HEK293 (cell line): ENCODE measurements around the gene MIS18BP1.

Source experiments
- CTCF ChIA-PET: fragments of 350-600 bp; formaldehyde crosslinking; extraction: SDS; loops from one replicate; lab custom pipeline; 2021; ENCODE audit warnings: antibody characterized with exemption; lab: Yijun Ruan, JAX
- POLR2A ChIA-PET: fragments of 300-600 bp; formaldehyde crosslinking; extraction: SDS; loops from one replicate; lab custom pipeline; 2020; ENCODE audit warnings: antibody characterized with exemption, inconsistent platforms; lab: Yijun Ruan, JAX
- H3K27ac ChIP-seq: fragments of 200-500 bp; sonication (Bioruptor generic); 2 replicates; pipeline ENCODE4 v1.5.1; 2014; ENCODE audit warnings: low read depth, low read length, control low read depth, inconsistent platforms; ENCODE audit errors: extremely low read depth
- H3K36me3 ChIP-seq, 2 experiments: fragments of 200-500 bp in 1 of 2; sonication (Bioruptor generic) in 1 of 2; 1 replicate in 1 of 2; 2 replicates in 1 of 2; pipeline ENCODE4 v1.5.1; 2014 to 2017; ENCODE audit warnings: inconsistent platforms in 2 of 2, low read length in 2 of 2; ENCODE audit not compliant: control insufficient read depth in 2 of 2, insufficient read depth in 1 of 2
- H3K4me1 ChIP-seq: fragments of 200-500 bp; sonication (Bioruptor generic); 2 replicates; pipeline ENCODE4 v1.5.1; 2014; ENCODE audit warnings: mild to moderate bottlenecking, low read length, inconsistent platforms; ENCODE audit not compliant: control insufficient read depth, insufficient read depth
- H3K4me3 ChIP-seq: 2 replicates; pipeline ENCODE4 v1.5.1; 2011; ENCODE audit warnings: low read depth, mild to moderate bottlenecking, control low read depth, low read length, moderate library complexity
- H3K9me3 ChIP-seq: fragments of 200-500 bp; sonication (Bioruptor generic); 2 replicates; pipeline ENCODE4 v1.5.1; 2014; ENCODE audit warnings: low read depth, low read length, inconsistent platforms; ENCODE audit not compliant: control insufficient read depth, insufficient read depth
- REPIN1 ChIP-seq: fragments of 450-650 bp; formaldehyde crosslinking; IDR thresholded peaks from 2 replicates; pipeline ENCODE4 v1.5.1; 2017; ENCODE audit warnings: missing biosample characterization, missing genetic modification characterization, low read depth
- WT1 ChIP-seq: fragments of 450-650 bp; formaldehyde crosslinking; IDR thresholded peaks from 2 replicates; pipeline ENCODE4 v1.5.1; 2016; ENCODE audit warnings: missing biosample characterization, missing genetic modification characterization
- ZFP3 ChIP-seq: fragments of 450-650 bp; formaldehyde crosslinking; IDR thresholded peaks from 2 replicates; pipeline ENCODE4 v1.5.1; 2016; ENCODE audit warnings: low read depth, missing biosample characterization, missing genetic modification characterization
- ZNF121 ChIP-seq: fragments of 450-650 bp; formaldehyde crosslinking; IDR thresholded peaks from 2 replicates; pipeline ENCODE4 v1.5.1; 2016; ENCODE audit warnings: missing biosample characterization, missing genetic modification characterization
- ZNF132 ChIP-seq: fragments of 450-650 bp; formaldehyde crosslinking; IDR thresholded peaks from 2 replicates; pipeline ENCODE4 v1.5.1; 2017; ENCODE audit warnings: missing biosample characterization, missing genetic modification characterization, borderline replicate concordance
- ZNF24 ChIP-seq: fragments of 450-650 bp; formaldehyde crosslinking; IDR thresholded peaks from 2 replicates; pipeline ENCODE4 v1.5.1; 2016; ENCODE audit warnings: missing biosample characterization, missing genetic modification characterization
- ZNF302 ChIP-seq: fragments of 450-650 bp; formaldehyde crosslinking; IDR thresholded peaks from 2 replicates; pipeline ENCODE4 v1.5.1; 2016; ENCODE audit warnings: missing biosample characterization, missing genetic modification characterization, low read depth
- ZNF354C ChIP-seq: fragments of 450-650 bp; formaldehyde crosslinking; IDR thresholded peaks from 2 replicates; pipeline ENCODE4 v1.5.1; 2016; ENCODE audit warnings: missing biosample characterization, missing genetic modification characterization, low read depth, borderline replicate concordance
- ZNF510 ChIP-seq: fragments of 450-650 bp; formaldehyde crosslinking; IDR thresholded peaks from 2 replicates; pipeline ENCODE4 v1.5.1; 2018; ENCODE audit warnings: mild to moderate bottlenecking, missing genetic modification characterization, missing biosample characterization; ENCODE audit not compliant: insufficient replicate concordance
- ZNF521 ChIP-seq: fragments of 450-650 bp; formaldehyde crosslinking; IDR thresholded peaks from 2 replicates; pipeline ENCODE4 v1.5.1; 2017; ENCODE audit warnings: missing biosample characterization, mild to moderate bottlenecking, missing genetic modification characterization
- ZNF600 ChIP-seq: fragments of 450-650 bp; formaldehyde crosslinking; IDR thresholded peaks from 2 replicates; pipeline ENCODE4 v1.5.1; 2016; ENCODE audit warnings: missing biosample characterization, missing genetic modification characterization
- ZNF610 ChIP-seq: fragments of 450-650 bp; formaldehyde crosslinking; IDR thresholded peaks from 2 replicates; pipeline ENCODE4 v1.5.1; 2016; ENCODE audit warnings: missing biosample characterization, missing genetic modification characterization, borderline replicate concordance
- ZNF664 ChIP-seq: fragments of 450-650 bp; formaldehyde crosslinking; IDR thresholded peaks from 2 replicates; pipeline ENCODE4 v1.5.1; 2016; ENCODE audit warnings: missing biosample characterization, missing genetic modification characterization
- ZNF768 ChIP-seq: fragments of 450-650 bp; formaldehyde crosslinking; IDR thresholded peaks from 2 replicates; pipeline ENCODE4 v1.5.1; 2018; ENCODE audit warnings: missing biosample characterization, mild to moderate bottlenecking, missing genetic modification characterization
- ZNF837 ChIP-seq: fragments of 450-650 bp; formaldehyde crosslinking; IDR thresholded peaks from 2 replicates; pipeline ENCODE4 v1.5.1; 2016; ENCODE audit warnings: missing biosample characterization, missing genetic modification characterization
- TF ChIP-seq, protein P1 (sequence below): fragments of 450-650 bp; formaldehyde crosslinking; IDR thresholded peaks from 2 replicates; pipeline ENCODE4 v1.5.1; 2016; ENCODE audit warnings: missing biosample characterization, missing genetic modification characterization
- TF ChIP-seq, protein P2 (sequence below): fragments of 450-650 bp; formaldehyde crosslinking; IDR thresholded peaks from 2 replicates; pipeline ENCODE4 v1.5.1; 2016; ENCODE audit warnings: missing biosample characterization, missing genetic modification characterization
- TF ChIP-seq, protein P3 (sequence below): fragments of 450-650 bp; formaldehyde crosslinking; IDR thresholded peaks from 2 replicates; pipeline ENCODE4 v1.5.1; 2016; ENCODE audit warnings: missing biosample characterization, missing genetic modification characterization, borderline replicate concordance
- TF ChIP-seq, protein P4 (sequence below): fragments of 450-650 bp; formaldehyde crosslinking; IDR thresholded peaks from 2 replicates; pipeline ENCODE4 v1.5.0; 2017; ENCODE audit warnings: missing biosample characterization, missing genetic modification characterization, borderline replicate concordance
- TF ChIP-seq, protein P5 (sequence below): fragments of 450-650 bp; formaldehyde crosslinking; conservative IDR thresholded peaks from 2 replicates; pipeline ENCODE4 v1.5.1; 2016; ENCODE audit warnings: low read depth, missing biosample characterization, missing genetic modification characterization

MIS18BP1 gene

DNA sequence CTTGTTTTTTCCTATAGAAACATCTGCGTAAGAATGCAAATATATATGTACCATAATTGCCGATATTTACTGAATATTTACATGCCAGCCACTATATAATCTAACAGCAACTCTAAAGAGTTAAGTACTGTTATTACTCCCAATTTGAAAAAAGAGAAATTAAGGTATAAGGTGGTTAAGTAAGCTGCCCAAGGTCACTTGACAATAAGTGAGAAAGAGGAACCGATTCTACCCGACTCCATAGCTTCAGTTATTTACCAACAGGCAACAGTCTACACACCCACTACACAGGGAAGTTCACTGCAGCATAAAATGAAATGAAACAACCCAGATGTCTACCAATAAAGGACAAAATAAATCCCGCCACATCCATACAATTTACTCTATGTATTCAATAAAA, 1.1 kb downstream of the MIS18BP1 start:
- Histone ChIP-seq H3K9me3 (no peaks in the 10 kb centered on the region), H3K36me3 (no peaks in the 10 kb centered on the region; a peak in 2 of 3 replicates), H3K4me3 (peak overlapping the region; percentile 83), H3K4me1 (peaks cover 5% of the 10 kb centered on the region; the same call in 1 of the 2 replicates), H3K27ac (peak overlapping the region; percentile 84; the same call in 1 of the 2 replicates)
- CTCF ChIA-PET = interaction anchor here (0.7 to 1.9 kb wide), 6 partner anchors 7 to 288 kb away, joined by 3 to 5 read pairs (median 4); no protein-coding TSS in a partner anchor
- TF ChIP-seq ZNF768 (tag by site-specific recombination) = no peak
- TF ChIP-seq, protein P1, sequence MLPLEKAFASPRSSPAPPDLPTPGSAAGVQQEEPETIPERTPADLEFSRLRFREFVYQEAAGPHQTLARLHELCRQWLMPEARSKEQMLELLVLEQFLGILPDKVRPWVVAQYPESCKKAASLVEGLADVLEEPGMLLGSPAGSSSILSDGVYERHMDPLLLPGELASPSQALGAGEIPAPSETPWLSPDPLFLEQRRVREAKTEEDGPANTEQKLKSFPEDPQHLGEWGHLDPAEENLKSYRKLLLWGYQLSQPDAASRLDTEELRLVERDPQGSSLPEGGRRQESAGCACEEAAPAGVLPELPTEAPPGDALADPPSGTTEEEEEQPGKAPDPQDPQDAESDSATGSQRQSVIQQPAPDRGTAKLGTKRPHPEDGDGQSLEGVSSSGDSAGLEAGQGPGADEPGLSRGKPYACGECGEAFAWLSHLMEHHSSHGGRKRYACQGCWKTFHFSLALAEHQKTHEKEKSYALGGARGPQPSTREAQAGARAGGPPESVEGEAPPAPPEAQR = no peak
- TF ChIP-seq ZNF600 (tag by site-specific recombination) = no peak
- no peak for TF ChIP-seq WT1 (tag by site-specific recombination)
- TF ChIP-seq ZNF121 (tag by site-specific recombination) = no peak
- TF ChIP-seq, protein P2, sequence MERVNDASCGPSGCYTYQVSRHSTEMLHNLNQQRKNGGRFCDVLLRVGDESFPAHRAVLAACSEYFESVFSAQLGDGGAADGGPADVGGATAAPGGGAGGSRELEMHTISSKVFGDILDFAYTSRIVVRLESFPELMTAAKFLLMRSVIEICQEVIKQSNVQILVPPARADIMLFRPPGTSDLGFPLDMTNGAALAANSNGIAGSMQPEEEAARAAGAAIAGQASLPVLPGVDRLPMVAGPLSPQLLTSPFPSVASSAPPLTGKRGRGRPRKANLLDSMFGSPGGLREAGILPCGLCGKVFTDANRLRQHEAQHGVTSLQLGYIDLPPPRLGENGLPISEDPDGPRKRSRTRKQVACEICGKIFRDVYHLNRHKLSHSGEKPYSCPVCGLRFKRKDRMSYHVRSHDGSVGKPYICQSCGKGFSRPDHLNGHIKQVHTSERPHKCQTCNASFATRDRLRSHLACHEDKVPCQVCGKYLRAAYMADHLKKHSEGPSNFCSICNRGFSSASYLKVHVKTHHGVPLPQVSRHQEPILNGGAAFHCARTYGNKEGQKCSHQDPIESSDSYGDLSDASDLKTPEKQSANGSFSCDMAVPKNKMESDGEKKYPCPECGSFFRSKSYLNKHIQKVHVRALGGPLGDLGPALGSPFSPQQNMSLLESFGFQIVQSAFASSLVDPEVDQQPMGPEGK (tag by site-specific recombination) = no peak
- TF ChIP-seq, protein P3, sequence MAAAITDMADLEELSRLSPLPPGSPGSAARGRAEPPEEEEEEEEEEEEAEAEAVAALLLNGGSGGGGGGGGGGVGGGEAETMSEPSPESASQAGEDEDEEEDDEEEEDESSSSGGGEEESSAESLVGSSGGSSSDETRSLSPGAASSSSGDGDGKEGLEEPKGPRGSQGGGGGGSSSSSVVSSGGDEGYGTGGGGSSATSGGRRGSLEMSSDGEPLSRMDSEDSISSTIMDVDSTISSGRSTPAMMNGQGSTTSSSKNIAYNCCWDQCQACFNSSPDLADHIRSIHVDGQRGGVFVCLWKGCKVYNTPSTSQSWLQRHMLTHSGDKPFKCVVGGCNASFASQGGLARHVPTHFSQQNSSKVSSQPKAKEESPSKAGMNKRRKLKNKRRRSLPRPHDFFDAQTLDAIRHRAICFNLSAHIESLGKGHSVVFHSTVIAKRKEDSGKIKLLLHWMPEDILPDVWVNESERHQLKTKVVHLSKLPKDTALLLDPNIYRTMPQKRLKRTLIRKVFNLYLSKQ (tag by site-specific recombination) = no peak
- TF ChIP-seq, protein P4, sequence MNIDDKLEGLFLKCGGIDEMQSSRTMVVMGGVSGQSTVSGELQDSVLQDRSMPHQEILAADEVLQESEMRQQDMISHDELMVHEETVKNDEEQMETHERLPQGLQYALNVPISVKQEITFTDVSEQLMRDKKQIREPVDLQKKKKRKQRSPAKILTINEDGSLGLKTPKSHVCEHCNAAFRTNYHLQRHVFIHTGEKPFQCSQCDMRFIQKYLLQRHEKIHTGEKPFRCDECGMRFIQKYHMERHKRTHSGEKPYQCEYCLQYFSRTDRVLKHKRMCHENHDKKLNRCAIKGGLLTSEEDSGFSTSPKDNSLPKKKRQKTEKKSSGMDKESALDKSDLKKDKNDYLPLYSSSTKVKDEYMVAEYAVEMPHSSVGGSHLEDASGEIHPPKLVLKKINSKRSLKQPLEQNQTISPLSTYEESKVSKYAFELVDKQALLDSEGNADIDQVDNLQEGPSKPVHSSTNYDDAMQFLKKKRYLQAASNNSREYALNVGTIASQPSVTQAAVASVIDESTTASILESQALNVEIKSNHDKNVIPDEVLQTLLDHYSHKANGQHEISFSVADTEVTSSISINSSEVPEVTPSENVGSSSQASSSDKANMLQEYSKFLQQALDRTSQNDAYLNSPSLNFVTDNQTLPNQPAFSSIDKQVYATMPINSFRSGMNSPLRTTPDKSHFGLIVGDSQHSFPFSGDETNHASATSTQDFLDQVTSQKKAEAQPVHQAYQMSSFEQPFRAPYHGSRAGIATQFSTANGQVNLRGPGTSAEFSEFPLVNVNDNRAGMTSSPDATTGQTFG (tag by site-specific recombination) = no peak
- no peak for TF ChIP-seq REPIN1
- no peak for TF ChIP-seq ZNF610 (tag by site-specific recombination)
- no peak for TF ChIP-seq ZNF664
- TF ChIP-seq ZNF837 (tag by site-specific recombination) = no peak
- no peak for TF ChIP-seq ZNF521
- TF ChIP-seq ZNF132 (tag by site-specific recombination) = no peak
- TF ChIP-seq ZNF302 (tag by site-specific recombination) = no peak
- TF ChIP-seq, protein P5, sequence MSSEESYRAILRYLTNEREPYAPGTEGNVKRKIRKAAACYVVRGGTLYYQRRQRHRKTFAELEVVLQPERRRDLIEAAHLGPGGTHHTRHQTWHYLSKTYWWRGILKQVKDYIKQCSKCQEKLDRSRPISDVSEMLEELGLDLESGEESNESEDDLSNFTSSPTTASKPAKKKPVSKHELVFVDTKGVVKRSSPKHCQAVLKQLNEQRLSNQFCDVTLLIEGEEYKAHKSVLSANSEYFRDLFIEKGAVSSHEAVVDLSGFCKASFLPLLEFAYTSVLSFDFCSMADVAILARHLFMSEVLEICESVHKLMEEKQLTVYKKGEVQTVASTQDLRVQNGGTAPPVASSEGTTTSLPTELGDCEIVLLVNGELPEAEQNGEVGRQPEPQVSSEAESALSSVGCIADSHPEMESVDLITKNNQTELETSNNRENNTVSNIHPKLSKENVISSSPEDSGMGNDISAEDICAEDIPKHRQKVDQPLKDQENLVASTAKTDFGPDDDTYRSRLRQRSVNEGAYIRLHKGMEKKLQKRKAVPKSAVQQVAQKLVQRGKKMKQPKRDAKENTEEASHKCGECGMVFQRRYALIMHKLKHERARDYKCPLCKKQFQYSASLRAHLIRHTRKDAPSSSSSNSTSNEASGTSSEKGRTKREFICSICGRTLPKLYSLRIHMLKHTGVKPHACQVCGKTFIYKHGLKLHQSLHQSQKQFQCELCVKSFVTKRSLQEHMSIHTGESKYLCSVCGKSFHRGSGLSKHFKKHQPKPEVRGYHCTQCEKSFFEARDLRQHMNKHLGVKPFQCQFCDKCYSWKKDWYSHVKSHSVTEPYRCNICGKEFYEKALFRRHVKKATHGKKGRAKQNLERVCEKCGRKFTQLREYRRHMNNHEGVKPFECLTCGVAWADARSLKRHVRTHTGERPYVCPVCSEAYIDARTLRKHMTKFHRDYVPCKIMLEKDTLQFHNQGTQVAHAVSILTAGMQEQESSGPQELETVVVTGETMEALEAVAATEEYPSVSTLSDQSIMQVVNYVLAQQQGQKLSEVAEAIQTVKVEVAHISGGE (tag by site-specific recombination) = no peak
- TF ChIP-seq ZNF24 (tag by site-specific recombination) = no peak
- no peak for TF ChIP-seq ZNF510 (tag by site-specific recombination)
- TF ChIP-seq ZNF354C (tag by site-specific recombination) = no peak
- TF ChIP-seq ZFP3 (tag by site-specific recombination) = no peak
- POLR2A ChIA-PET = interaction anchor here (1.0 to 2.3 kb wide), 2 partner anchors 10 to 290 kb away, joined by 3 to 14 read pairs; partner anchors contain the start of genes KLHL28 and TOGARAM1
